ENCODE data around the gene DCAF7. TPM values are rescaled to one million over a fixed set of nuclear protein-coding genes. Genes with fewer than 3 reads are reported as not detected.
A peak's percentile ranks its signal among the peaks of the same experiment; 100 is the strongest.

The DCAF7 gene
- total RNA-seq, 4 donors from 2014 or later: 16.5 to 34.1 (median 22.0) TPM

- no peaks in the 10 kb centered on the region for H3K36me3 ChIP-seq
- intact Hi-C loops (cut with DNase I; ENCODE audit: low total_unique reads) (loop anchor here (10.0 kb wide), 1 partner anchor 120 kb away; no protein-coding TSS in a partner anchor), in situ Hi-C loops (cut with MboI; ENCODE audit: low sequenced_read_pairs in 4 of 4) (loop anchor here in 1 of 4 donors (10.0 kb wide), 1 partner anchor 60 kb away; the partner anchor contains the start of gene TACO1)
- ATAC-seq (no peak), DNase-seq (no peak)
- no peaks in the 10 kb centered on the region for H3K27me3 ChIP-seq
- no peak overlapping the region for H3K27ac ChIP-seq
- no peak overlapping the region for H3K4me3 ChIP-seq
- H3K9me3 ChIP-seq: no peaks in the 10 kb centered on the region
- TF ChIP-seq POLR2A (IDR thresholded peaks at IDR 0.05): no peak
- peaks cover 5 to 9% of the 10 kb centered on the region in 2 donors for H3K4me1 ChIP-seq
Observed at GRCh38 chr17:63544467-63545301, 5.6 kb upstream of the DCAF7 start.

- Histone ChIP-seq H3K4me1 (peaks cover 8 to 13% of the 10 kb centered on the region in 2 donors), H3K36me3 (no peaks in the 10 kb centered on the region), H3K27ac (no peak overlapping the region), H3K27me3 (no peaks in the 10 kb centered on the region), H3K9me3 (no peaks in the 10 kb centered on the region), H3K4me3 (no peak overlapping the region)
- no peak for TF ChIP-seq POLR2A (IDR thresholded peaks at IDR 0.05)
- in situ Hi-C loops (cut with MboI; ENCODE audit: low sequenced_read_pairs in 4 of 4) (loop anchor here in 1 of 4 donors (10.0 kb wide), 1 partner anchor 58 kb away; the partner anchor contains the start of gene TACO1), intact Hi-C loops (cut with DNase I; ENCODE audit: low total_unique reads) (loop anchor here (10.0 kb wide), 1 partner anchor 122 kb away; no protein-coding TSS in a partner anchor)
- ATAC-seq: no peak
- no peak for DNase-seq
Observed at GRCh38 chr17:63546308-63547082, 3.8 kb upstream of the DCAF7 start.

GRCh38 chr17:63547083-63547523 lies 3.2 kb upstream of the DCAF7 start:
- in situ Hi-C loops (cut with MboI; ENCODE audit: low sequenced_read_pairs in 4 of 4): loop anchor here in 1 of 4 donors (10.0 kb wide), 1 partner anchor 58 kb away; the partner anchor contains the start of gene TACO1
- intact Hi-C loops (cut with DNase I; ENCODE audit: low total_unique reads): loop anchor here (10.0 kb wide), 1 partner anchor 122 kb away; no protein-coding TSS in a partner anchor
- DNase-seq (no peak), ATAC-seq (no peak)
- Histone ChIP-seq H3K27me3 (no peaks in the 10 kb centered on the region), H3K36me3 (no peaks in the 10 kb centered on the region), H3K4me3 (no peak overlapping the region), H3K27ac (no peak overlapping the region), H3K4me1 (peaks cover 12 to 19% of the 10 kb centered on the region in 2 donors), H3K9me3 (no peaks in the 10 kb centered on the region)
- TF ChIP-seq POLR2A (IDR thresholded peaks at IDR 0.05): no peak
- TF ChIP-seq CTCF (IDR thresholded peaks at IDR 0.05 in 4 of 5, conservative IDR thresholded peaks at IDR 0.05 in 1 of 5): no peak

GRCh38 chr17:63549289-63549945 lies 860 bp upstream of the DCAF7 start:
- ATAC-seq (no peak), DNase-seq (no peak)
- Histone ChIP-seq H3K27ac (peak overlapping the region; percentile 83 to 96 (median 90)), H3K36me3 (no peaks in the 10 kb centered on the region), H3K4me1 (peaks cover 29 to 36% of the 10 kb centered on the region in 2 donors), H3K27me3 (no peaks in the 10 kb centered on the region), H3K4me3 (peak overlapping the region; percentile 66 to 95 (median 88)), H3K9me3 (no peaks in the 10 kb centered on the region)
- no peak for TF ChIP-seq POLR2A (IDR thresholded peaks at IDR 0.05)
- no peak for TF ChIP-seq CTCF (IDR thresholded peaks at IDR 0.05 in 4 of 5, conservative IDR thresholded peaks at IDR 0.05 in 1 of 5)
- intact Hi-C loops (cut with DNase I; ENCODE audit: low total_unique reads): loop anchor here (10.0 kb wide), 1 partner anchor 125 kb away; no protein-coding TSS in a partner anchor
- in situ Hi-C loops (cut with MboI; ENCODE audit: low sequenced_read_pairs in 4 of 4): loop anchor here in 1 of 4 donors (10.0 kb wide), 1 partner anchor 55 kb away; the partner anchor contains the start of gene TACO1

Data from gastrocnemius medialis (tissue), 4 donors.